H7 (cell line): ENCODE measurements around the gene CCDC30. TPM values are rescaled to one million over a fixed set of nuclear protein-coding genes. Genes with fewer than 3 reads are reported as not detected.
"Not testable (repeated sequence)": the region's sequence is repeated elsewhere in the genome, so short reads cannot be mapped to it uniquely, and the experiment has no call there.

Source experiments
- DNase-seq: peaks from one replicate; pipeline ENCODE4 v3.0.0; 2012
- H3K27me3 ChIP-seq: 2 replicates; pipeline ENCODE4 v1.6.0; 2011; ENCODE audit warnings: mild to moderate bottlenecking, low read length; ENCODE audit not compliant: control insufficient read depth, insufficient read depth
- H3K36me3 ChIP-seq: replicated peaks from 2 replicates; pipeline ENCODE4 v1.5.1; 2011; ENCODE audit warnings: low read length; ENCODE audit not compliant: control insufficient read depth, insufficient read depth
- H3K4me3 ChIP-seq: 2 replicates; pipeline ENCODE4 v1.5.1; 2011; ENCODE audit warnings: low read depth, mild to moderate bottlenecking, control low read depth, low read length, moderate library complexity; ENCODE audit not compliant: insufficient read depth
- total RNA-seq: library from RNA; depleted of rRNA; stranded (reverse); fragments of >200 nt; shearing (Covaris generic); gene quantifications from 2 replicates; pipeline ENCODE4 v1.2.3, GENCODE V29; 2014

Gene CCDC30
- total RNA-seq, 1 experiment from 2014 or later: 0.87 TPM

GRCh38 chr1:42601472-42601871 is 138.4 kb downstream of the CCDC30 start:
- no peaks in the 10 kb centered on the region for H3K27me3 ChIP-seq

GRCh38 chr1:42613803-42614131 is 150.7 kb downstream of the CCDC30 start:
- Histone ChIP-seq H3K27me3 (no peaks in the 10 kb centered on the region), H3K36me3 (no peaks in the 10 kb centered on the region), H3K4me3 (no peak overlapping the region)
- DNase-seq: no peak

More at GRCh38 chr1:42601472-42601871, 138.4 kb downstream of the CCDC30 start:
- no peak overlapping the region for H3K4me3 ChIP-seq
- H3K36me3 ChIP-seq: no peaks in the 10 kb centered on the region
- no peak for DNase-seq

DNA sequence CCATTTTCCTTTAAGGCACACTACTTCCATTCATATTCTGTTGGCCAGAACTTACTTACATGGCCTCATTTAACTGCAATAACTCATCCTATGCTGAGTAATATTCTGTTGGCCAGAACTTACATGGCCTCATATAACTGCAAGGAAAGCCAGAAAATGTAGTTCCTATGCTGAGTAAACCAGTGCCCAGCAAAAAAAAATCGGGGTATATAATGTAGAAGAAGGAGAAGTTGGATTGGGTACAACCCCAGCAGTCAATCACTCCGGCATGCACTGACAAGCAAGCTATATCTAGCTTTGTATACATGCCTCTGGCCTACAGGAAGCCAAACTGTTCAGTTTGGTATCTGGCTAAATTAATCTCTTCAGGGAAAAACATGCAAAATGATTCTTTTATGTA is 155.8 kb downstream of the CCDC30 start:
- no peak overlapping the region for H3K4me3 ChIP-seq
- no peaks in the 10 kb centered on the region for H3K36me3 ChIP-seq
- H3K27me3 ChIP-seq: no peaks in the 10 kb centered on the region
- no peak for DNase-seq

GRCh38 chr1:42620307-42620706 is 157.2 kb downstream of the CCDC30 start:
- no peak for DNase-seq
- Histone ChIP-seq H3K4me3 (no peak overlapping the region), H3K36me3 (no peaks in the 10 kb centered on the region), H3K27me3 (no peaks in the 10 kb centered on the region)

DNA sequence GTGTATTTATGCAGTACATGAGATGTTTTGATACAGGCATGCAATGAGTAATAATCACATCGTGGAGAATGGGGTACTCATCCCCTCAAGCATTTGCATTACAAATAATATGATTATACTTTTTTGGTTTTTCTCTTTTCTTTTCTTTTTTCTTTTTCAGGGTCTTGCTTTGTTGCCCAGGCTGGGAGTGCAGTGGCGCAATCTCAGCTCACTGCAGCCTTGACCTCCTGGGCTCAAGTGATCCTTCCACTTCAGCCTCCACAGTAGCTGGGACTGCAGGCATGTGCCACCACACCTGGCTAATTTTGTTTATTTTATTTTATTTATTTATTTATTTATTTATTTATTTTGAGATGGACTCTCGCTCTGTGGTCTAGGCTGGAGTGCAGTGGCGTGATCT is 158.1 kb downstream of the CCDC30 start:
- DNase-seq, H3K27me3 ChIP-seq, H3K4me3 ChIP-seq: not testable (repeated sequence)

GRCh38 chr1:42627205-42627604 is 164.1 kb downstream of the CCDC30 start:
- H3K36me3 ChIP-seq, DNase-seq, H3K4me3 ChIP-seq, H3K27me3 ChIP-seq: not testable (repeated sequence)

More for the DNA sequence above, 158.1 kb downstream of the CCDC30 start:
- not testable (repeated sequence) for H3K36me3 ChIP-seq

DNA sequence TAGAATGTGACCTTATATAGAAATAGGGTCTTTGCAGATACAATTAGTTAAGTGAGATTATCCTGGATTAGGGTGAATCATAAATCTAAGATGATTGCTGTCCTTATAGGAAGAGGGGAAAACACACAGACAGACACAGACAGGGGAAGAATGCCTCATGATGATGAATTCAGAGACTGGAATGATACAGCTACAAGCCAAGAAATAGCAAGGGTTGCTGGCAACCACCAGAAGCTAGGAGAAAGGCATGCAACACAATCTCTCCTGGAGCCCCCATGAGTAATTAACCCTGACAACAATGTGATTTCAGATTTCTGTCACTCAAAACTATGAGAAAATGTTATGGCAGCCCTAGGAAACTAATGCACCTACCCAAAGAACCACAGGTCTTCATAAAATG is 176.0 kb downstream of the CCDC30 start:
- DNase-seq: no peak
- Histone ChIP-seq H3K36me3 (no peaks in the 10 kb centered on the region), H3K27me3 (no peaks in the 10 kb centered on the region), H3K4me3 (no peak overlapping the region)

GRCh38 chr1:42646056-42646455 is 183.0 kb downstream of the CCDC30 start:
- Histone ChIP-seq H3K4me3 (no peak overlapping the region), H3K27me3 (no peaks in the 10 kb centered on the region; the same call in 1 of the 2 replicates), H3K36me3 (no peaks in the 10 kb centered on the region)
- no peak for DNase-seq

GRCh38 chr1:42657201-42657600 is 194.1 kb downstream of the CCDC30 start:
- Histone ChIP-seq H3K27me3 (no peaks in the 10 kb centered on the region; the same call in 1 of the 2 replicates), H3K36me3 (peaks cover 6% of the 10 kb centered on the region), H3K4me3 (no peak overlapping the region)
- no peak for DNase-seq

DNA sequence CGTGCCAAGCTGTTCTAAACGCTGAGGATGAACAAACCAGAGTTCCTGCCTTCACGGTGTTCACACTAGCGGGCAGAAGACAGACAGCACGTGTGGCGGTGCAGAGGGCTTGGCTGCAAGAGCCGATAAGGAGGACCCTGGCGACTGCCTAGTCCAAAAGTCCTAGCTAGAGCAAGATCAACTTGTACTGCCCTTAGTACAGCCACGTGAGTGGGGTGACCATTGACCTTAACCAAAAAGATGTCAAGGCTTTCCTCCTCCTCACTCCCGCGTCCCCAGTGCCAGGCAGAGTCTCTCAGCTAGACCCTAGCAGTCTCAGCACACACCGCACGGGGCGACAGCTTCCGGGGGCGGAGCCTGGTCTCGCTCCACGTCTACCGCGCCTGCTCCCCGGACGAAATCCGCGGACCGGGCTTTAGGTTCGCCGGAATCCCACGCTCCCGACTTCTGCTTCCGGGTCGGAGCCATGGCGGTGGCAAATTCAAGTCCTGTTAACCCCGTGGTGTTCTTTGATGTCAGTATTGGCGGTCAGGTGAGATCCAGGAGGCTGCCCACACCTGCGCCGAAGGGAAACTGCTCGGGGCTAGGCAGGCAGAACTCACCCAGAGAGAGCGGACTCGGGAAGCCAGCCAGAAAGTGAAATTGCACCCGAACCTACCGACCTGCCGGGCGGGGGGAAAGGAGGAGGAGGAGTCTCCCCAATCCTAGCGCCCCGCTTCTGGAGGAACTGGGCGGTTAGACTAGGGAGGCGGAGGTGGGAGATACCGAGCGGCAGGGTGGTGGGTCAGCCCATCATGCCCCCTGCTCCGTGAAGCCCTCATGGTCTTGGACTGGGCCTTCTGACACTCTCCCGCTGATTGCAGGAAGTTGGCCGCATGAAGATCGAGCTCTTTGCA is 195.1 kb downstream of the CCDC30 start, which contains the start of gene PPIH:
PPIH (plus strand) TSS at position 443 of the 896 bp plus-strand sequence; CDS start at position 467, 24 bp downstream.
- no peaks in the 10 kb centered on the region; the same call in 1 of the 2 replicates for H3K27me3 ChIP-seq
- peak; percentile 92 for DNase-seq
- H3K4me3 ChIP-seq: peak within 1 kb of the TSS; percentile 94
- peaks cover 6% of the 10 kb centered on the region for H3K36me3 ChIP-seq

DNA sequence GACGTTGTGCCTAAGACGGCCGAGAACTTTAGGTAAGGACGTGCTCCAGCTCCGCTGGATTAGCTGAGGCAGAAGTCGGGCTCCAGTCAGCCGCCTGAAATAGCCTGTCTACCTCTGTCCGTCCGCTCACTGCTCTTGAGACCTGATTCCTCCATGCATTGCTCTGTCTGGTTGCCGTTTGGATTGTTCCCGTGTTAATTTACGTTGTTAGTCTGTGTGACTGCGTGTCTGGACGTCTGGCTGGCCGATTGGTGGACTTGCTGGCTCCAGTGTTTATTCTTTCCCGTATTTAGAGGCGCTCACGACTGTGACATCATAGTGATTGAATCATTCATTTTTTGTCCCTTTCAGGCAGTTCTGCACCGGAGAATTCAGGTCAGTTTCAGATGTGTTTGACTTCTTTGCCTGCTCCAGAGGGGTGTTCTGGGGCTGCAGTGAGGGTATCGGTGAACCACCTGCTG is 195.8 kb downstream of the CCDC30 start:
- no peak for DNase-seq
- Histone ChIP-seq H3K4me3 (peak overlapping the region; percentile 94), H3K27me3 (no peaks in the 10 kb centered on the region)

DNA sequence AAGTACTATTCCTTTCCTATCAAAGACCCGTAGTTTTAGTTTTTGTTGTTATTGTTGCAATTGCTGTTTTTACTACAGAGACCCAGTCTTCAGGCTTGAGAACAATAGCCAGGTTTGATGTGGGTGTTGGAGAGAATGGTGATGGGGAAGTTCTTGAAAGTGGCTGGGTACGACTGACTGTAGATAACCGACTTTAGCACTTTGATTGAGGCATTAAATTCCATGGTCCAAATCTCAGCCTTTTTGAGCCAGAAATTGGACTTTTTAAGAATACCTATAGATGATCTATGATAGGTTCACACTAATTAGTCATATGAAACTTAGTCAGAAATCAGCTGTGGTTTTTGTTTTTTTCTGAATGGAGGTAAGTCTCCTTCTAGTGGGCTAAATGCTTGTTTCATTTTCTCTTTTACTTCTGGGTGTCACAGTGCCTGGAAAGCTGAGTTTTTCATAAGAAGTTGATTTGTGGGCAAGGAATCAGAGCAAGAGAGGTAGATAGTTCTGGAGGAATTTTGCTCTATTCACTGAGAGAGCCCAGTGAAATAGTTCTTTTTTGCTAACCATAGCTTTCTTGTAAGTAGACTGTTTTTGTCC is 197.9 kb downstream of the CCDC30 start:
- Histone ChIP-seq H3K27me3 (no peaks in the 10 kb centered on the region), H3K4me3 (no peak overlapping the region), H3K36me3 (peaks cover 16% of the 10 kb centered on the region)
- DNase-seq: no peak

More for the DNA sequence above, 195.8 kb downstream of the CCDC30 start:
- H3K36me3 ChIP-seq: peaks cover 7% of the 10 kb centered on the region

DNA sequence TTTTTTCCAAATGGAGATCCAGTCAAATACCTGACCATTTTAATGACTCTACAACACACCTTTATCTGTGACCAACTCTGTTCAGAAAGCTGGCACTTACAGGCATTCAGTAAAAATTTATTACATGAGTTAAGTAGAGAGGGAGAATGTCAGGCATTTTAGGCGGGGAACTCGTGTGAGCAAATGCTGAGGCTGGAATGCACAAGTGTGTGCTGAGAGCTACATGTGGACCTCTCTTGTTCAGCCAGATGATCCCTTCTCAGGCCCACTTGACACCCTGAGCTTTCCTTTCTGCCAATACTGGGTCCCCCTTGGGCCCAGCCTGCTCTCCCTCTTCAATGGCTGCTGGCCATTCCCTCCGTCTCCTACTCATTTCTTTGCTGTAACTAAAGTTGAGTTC is 206.8 kb downstream of the CCDC30 start:
- peaks cover 26% of the 10 kb centered on the region for H3K36me3 ChIP-seq
- H3K4me3 ChIP-seq: no peak overlapping the region
- no peak for DNase-seq
- no peaks in the 10 kb centered on the region for H3K27me3 ChIP-seq

DNA sequence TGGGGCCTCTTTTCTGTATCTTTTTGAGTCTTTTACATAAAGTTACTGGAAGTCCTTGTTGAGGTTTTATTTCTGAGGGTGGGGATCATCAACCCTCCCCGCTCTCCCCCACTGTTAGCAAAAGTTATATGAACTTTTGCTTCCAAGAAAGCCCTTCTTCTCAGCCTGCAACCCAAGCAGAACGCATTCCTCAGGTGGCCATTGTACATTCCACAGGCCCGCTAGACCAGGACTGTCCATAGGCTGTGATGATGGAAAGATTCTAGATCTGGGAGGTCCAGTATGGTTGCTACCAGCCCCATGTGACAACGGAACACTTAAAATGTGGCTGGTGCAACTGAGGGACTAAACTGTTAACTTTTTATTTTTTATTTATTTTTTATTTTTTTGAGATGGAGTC is 207.3 kb downstream of the CCDC30 start:
- peaks cover 27% of the 10 kb centered on the region for H3K36me3 ChIP-seq
- H3K4me3 ChIP-seq: no peak overlapping the region
- no peaks in the 10 kb centered on the region for H3K27me3 ChIP-seq
- no peak for DNase-seq

- Histone ChIP-seq H3K27me3 (no peaks in the 10 kb centered on the region), H3K4me3 (no peak overlapping the region), H3K36me3 (peaks cover 9% of the 10 kb centered on the region)
- DNase-seq: no peak
These were observed 211.1 kb downstream of the CCDC30 start for GRCh38 chr1:42674214-42674613.
